HepG2 (cell line): ENCODE measurements around the gene PLXND1. TPM values are rescaled to one million over a fixed set of nuclear protein-coding genes. Genes with fewer than 3 reads are reported as not detected.

ENCODE experiments used
- GZF1 ChIP-seq: sonication (generic); formaldehyde crosslinking; IDR thresholded peaks from 2 replicates; pipeline ENCODE4 v1.5.1; 2020; ENCODE audit warnings: mild to moderate bottlenecking, missing genetic modification reagents
- MAF1 ChIP-seq: sonication (generic); formaldehyde crosslinking; IDR thresholded peaks from 2 replicates; pipeline ENCODE4 v1.5.0; 2020; ENCODE audit warnings: missing genetic modification reagents, borderline replicate concordance
- MEF2D ChIP-seq: sonication (generic); formaldehyde crosslinking; IDR thresholded peaks from 2 replicates; pipeline ENCODE4 v1.5.1; 2020; ENCODE audit warnings: mild to moderate bottlenecking, missing genetic modification reagents
- MYC ChIP-seq: sonication (generic); formaldehyde crosslinking; IDR thresholded peaks from 2 replicates; pipeline ENCODE4 v1.9.0; 2021; ENCODE audit warnings: missing genetic modification reagents, borderline replicate concordance
- RARA ChIP-seq: IDR thresholded peaks from 2 replicates; pipeline ENCODE4 v1.6.1; 2016; ENCODE audit warnings: missing genetic modification reagents, missing compliant biosample characterization
- SOX5 ChIP-seq: IDR thresholded peaks from 2 replicates; pipeline ENCODE4 v1.6.1; 2016; ENCODE audit warnings: borderline replicate concordance
- TBX2 ChIP-seq: sonication (generic); formaldehyde crosslinking; IDR thresholded peaks from 2 replicates; pipeline ENCODE4 v1.5.0; 2020; ENCODE audit warnings: missing genetic modification reagents, mild to moderate bottlenecking, borderline replicate concordance
- THYN1 ChIP-seq: sonication (generic); formaldehyde crosslinking; IDR thresholded peaks from 2 replicates; pipeline ENCODE4 v1.8.1; 2023; ENCODE audit warnings: low read depth, mild to moderate bottlenecking, moderate library complexity, missing genetic modification reagents, borderline replicate concordance
- WIZ ChIP-seq: sonication (generic); formaldehyde crosslinking; IDR thresholded peaks from 2 replicates; pipeline ENCODE4 v1.5.1; 2020; ENCODE audit warnings: mild to moderate bottlenecking, missing genetic modification reagents
- ZFP41 ChIP-seq: sonication (generic); formaldehyde crosslinking; IDR thresholded peaks from 2 replicates; pipeline ENCODE4 v1.4.0; 2020; ENCODE audit warnings: mild to moderate bottlenecking, missing genetic modification reagents, borderline replicate concordance
- ZFP82 ChIP-seq: sonication (generic); formaldehyde crosslinking; IDR thresholded peaks from 2 replicates; pipeline ENCODE4 v1.5.1; 2020; ENCODE audit warnings: mild to moderate bottlenecking, missing genetic modification reagents, borderline replicate concordance
- ZNF616 ChIP-seq: sonication (generic); formaldehyde crosslinking; IDR thresholded peaks from 2 replicates; pipeline ENCODE4 v1.5.0; 2020; ENCODE audit warnings: low read depth, mild to moderate bottlenecking, missing genetic modification reagents
- ZNF678 ChIP-seq: sonication (generic); formaldehyde crosslinking; IDR thresholded peaks from 2 replicates; pipeline ENCODE4 v1.4.0; 2020; ENCODE audit warnings: mild to moderate bottlenecking, missing genetic modification reagents
- ZSCAN22 ChIP-seq: sonication (generic); formaldehyde crosslinking; IDR thresholded peaks from 2 replicates; pipeline ENCODE4 v1.4.0; 2020; ENCODE audit warnings: mild to moderate bottlenecking, missing genetic modification reagents
- polyA plus RNA-seq, 8 experiments: library from polyadenylated mRNA; depleted of rRNA in 3 of 8; stranded (reverse) in 7 of 8; unstranded in 1 of 8; fragments of >200 nt; fragmentation: Illumina TruSeq in 4 of 8; extraction: Trizol in 4 of 8; gene quantifications; 2 replicates each; pipeline versions ENCODE4 v1.2.1 to v1.2.3, GENCODE V29; 2011 to 2016; ENCODE audit warnings: low read depth in 4 of 8, missing spikeins in 1 of 8, mixed read lengths in 1 of 8; ENCODE audit not compliant: insufficient read depth in 1 of 8
- total RNA-seq, 5 experiments: library from RNA; depleted of rRNA; stranded (reverse); fragments of >200 nt; fragmentation: Illumina TruSeq; extraction: Trizol; gene quantifications; 2 replicates each; pipeline ENCODE4 v1.2.3, GENCODE V29; 2016; ENCODE audit warnings: low read depth in 1 of 5
- TF ChIP-seq, protein P1 (sequence below): sonication (generic); formaldehyde crosslinking; IDR thresholded peaks from 2 replicates; pipeline ENCODE4 v1.4.0; 2020; ENCODE audit warnings: missing genetic modification reagents, low read depth, mild to moderate bottlenecking, borderline replicate concordance
- TF ChIP-seq, protein P2 (sequence below): sonication (generic); formaldehyde crosslinking; IDR thresholded peaks from 2 replicates; pipeline ENCODE4 v1.4.0; 2020; ENCODE audit warnings: mild to moderate bottlenecking, missing genetic modification reagents
- TF ChIP-seq, protein P3 (sequence below): sonication (generic); formaldehyde crosslinking; IDR thresholded peaks from 2 replicates; pipeline ENCODE4 v1.4.0; 2020; ENCODE audit warnings: missing genetic modification reagents
- TF ChIP-seq, protein P4 (sequence below): sonication (generic); formaldehyde crosslinking; IDR thresholded peaks from 2 replicates; pipeline ENCODE4 v1.8.1; 2023; ENCODE audit warnings: missing genetic modification reagents, mild to moderate bottlenecking, borderline replicate concordance
- TF ChIP-seq, protein P5 (sequence below): sonication (generic); formaldehyde crosslinking; IDR thresholded peaks from 2 replicates; pipeline ENCODE4 v1.4.0; 2020; ENCODE audit warnings: missing genetic modification reagents

PLXND1 gene
- total and polyA plus RNA-seq, 2 of the 13 experiments (the other 11 are each of a cell fraction or from before 2014, with no cell fraction given), result 15.9 to 42.0 TPM

DNA sequence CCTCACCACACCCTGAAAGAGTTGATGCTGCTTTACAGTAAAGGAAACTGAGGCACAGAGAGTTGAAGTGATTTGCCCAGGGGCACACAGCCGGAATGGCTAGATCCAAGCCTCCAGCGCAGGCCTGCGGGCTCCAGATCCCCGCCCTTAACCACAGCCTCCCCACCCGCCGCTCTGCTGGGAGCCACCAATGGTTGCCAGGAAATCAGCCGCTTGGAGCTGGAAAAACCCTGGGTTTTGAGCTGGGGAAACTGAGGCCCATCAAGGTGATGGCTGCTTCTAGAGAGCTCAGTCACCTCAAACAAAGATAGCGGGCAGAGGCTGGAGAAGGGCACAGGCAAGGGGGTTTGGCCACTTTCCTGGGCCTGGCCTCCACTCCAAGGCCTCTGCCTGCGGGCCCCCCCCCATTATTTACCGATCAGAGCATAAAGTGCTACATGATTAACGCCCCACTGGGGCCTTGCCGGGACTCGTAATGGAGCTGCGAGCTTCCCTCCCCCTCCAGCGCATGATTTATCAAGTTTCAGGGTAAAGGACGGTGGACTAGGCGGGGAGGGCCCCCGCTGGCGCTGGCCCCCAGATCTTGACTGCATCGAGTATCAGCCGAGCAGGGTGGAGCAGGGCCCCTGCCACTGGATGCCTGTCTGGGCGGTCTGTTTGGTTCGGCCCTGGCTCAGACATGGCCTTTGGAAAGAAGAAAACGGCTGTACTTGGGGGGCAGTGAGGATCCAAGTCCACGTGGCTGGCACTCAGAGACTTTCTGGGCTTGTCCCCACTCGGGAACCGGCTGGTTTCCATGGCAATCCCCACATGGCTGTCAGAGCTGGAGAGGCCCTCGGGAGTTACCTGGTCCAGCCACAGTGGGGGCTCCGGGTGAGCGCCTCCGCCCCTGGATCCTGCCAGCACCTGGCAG is 9.1 kb downstream of the PLXND1 start (continued):
- TF ChIP-seq THYN1, result no peak
- TF ChIP-seq ZNF678 (CRISPR knock-in tag), result no peak; the same call in 1 of the 2 replicates
- TF ChIP-seq RARA, result 0 out of 2 replicates have a peak, but pooled peaks have one; percentile 15
- TF ChIP-seq, protein P1, sequence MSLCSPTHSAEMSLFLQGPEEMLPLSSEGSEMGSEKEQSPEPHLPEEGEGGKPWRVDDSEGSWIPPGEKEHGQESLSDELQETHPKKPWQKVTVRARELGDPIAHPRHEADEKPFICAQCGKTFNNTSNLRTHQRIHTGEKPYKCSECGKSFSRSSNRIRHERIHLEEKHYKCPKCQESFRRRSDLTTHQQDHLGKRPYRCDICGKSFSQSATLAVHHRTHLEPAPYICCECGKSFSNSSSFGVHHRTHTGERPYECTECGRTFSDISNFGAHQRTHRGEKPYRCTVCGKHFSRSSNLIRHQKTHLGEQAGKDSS (CRISPR knock-in tag), result no peak
- TF ChIP-seq MYC (CRISPR knock-in tag), result peak; percentile 50; the same call in 1 of the 2 replicates
- TF ChIP-seq MAF1 (CRISPR knock-in tag), result no peak
- no peak for TF ChIP-seq ZFP82
- TF ChIP-seq WIZ (CRISPR knock-in tag), result no peak
- no peak for TF ChIP-seq SOX5 (CRISPR knock-in tag)
- TF ChIP-seq, protein P2, sequence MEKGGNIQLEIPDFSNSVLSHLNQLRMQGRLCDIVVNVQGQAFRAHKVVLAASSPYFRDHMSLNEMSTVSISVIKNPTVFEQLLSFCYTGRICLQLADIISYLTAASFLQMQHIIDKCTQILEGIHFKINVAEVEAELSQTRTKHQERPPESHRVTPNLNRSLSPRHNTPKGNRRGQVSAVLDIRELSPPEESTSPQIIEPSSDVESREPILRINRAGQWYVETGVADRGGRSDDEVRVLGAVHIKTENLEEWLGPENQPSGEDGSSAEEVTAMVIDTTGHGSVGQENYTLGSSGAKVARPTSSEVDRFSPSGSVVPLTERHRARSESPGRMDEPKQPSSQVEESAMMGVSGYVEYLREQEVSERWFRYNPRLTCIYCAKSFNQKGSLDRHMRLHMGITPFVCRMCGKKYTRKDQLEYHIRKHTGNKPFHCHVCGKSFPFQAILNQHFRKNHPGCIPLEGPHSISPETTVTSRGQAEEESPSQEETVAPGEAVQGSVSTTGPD, result 0 out of 2 replicates have a peak, but pooled peaks have one; percentile 10
- TF ChIP-seq TBX2 (CRISPR knock-in tag), result no peak
- no peak for TF ChIP-seq ZNF616
- TF ChIP-seq GZF1 (CRISPR knock-in tag), result no peak
- TF ChIP-seq, protein P3, sequence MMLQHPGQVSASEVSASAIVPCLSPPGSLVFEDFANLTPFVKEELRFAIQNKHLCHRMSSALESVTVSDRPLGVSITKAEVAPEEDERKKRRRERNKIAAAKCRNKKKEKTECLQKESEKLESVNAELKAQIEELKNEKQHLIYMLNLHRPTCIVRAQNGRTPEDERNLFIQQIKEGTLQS (CRISPR knock-in tag), result no peak
- TF ChIP-seq, protein P4, sequence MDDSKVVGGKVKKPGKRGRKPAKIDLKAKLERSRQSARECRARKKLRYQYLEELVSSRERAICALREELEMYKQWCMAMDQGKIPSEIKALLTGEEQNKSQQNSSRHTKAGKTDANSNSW (CRISPR knock-in tag), result no peak
- TF ChIP-seq ZFP41 (CRISPR knock-in tag), result no peak
- TF ChIP-seq, protein P5, sequence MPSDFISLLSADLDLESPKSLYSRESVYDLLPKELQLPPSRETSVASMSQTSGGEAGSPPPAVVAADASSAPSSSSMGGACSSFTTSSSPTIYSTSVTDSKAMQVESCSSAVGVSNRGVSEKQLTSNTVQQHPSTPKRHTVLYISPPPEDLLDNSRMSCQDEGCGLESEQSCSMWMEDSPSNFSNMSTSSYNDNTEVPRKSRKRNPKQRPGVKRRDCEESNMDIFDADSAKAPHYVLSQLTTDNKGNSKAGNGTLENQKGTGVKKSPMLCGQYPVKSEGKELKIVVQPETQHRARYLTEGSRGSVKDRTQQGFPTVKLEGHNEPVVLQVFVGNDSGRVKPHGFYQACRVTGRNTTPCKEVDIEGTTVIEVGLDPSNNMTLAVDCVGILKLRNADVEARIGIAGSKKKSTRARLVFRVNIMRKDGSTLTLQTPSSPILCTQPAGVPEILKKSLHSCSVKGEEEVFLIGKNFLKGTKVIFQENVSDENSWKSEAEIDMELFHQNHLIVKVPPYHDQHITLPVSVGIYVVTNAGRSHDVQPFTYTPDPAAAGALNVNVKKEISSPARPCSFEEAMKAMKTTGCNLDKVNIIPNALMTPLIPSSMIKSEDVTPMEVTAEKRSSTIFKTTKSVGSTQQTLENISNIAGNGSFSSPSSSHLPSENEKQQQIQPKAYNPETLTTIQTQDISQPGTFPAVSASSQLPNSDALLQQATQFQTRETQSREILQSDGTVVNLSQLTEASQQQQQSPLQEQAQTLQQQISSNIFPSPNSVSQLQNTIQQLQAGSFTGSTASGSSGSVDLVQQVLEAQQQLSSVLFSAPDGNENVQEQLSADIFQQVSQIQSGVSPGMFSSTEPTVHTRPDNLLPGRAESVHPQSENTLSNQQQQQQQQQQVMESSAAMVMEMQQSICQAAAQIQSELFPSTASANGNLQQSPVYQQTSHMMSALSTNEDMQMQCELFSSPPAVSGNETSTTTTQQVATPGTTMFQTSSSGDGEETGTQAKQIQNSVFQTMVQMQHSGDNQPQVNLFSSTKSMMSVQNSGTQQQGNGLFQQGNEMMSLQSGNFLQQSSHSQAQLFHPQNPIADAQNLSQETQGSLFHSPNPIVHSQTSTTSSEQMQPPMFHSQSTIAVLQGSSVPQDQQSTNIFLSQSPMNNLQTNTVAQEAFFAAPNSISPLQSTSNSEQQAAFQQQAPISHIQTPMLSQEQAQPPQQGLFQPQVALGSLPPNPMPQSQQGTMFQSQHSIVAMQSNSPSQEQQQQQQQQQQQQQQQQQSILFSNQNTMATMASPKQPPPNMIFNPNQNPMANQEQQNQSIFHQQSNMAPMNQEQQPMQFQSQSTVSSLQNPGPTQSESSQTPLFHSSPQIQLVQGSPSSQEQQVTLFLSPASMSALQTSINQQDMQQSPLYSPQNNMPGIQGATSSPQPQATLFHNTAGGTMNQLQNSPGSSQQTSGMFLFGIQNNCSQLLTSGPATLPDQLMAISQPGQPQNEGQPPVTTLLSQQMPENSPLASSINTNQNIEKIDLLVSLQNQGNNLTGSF (CRISPR knock-in tag), result no peak
- TF ChIP-seq MEF2D, result no peak; the same call in 1 of the 2 replicates
- TF ChIP-seq ZSCAN22, result no peak
